Measurements from ENCODE around the gene PLA2G4E. TPM values are rescaled to one million over a fixed set of nuclear protein-coding genes. Genes with fewer than 3 reads are reported as not detected.

The PLA2G4E gene
- total RNA-seq, 1 donor from 2014 or later = not detected

DNA sequence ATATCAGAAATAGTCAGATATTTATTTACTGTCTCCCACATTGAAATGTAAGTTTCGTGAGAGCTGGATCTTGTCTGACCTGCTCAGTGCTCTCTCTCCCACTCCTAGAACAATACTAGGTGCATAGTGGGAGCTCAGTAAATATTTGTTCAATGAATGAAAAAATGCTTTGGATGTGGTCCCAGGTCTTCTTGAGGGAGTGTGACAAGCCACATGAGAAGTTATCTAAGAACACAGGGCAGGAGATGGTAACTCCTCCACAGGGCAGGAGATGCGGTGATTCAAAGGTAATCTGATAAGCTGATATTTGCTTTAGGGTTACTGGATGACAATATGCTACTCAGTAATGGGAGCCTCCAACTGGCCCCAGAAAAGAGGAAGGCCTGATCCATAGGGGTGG lies 25.8 kb upstream of the PLA2G4E start:
- H3K4me1 Mint-ChIP-seq = no peaks in the 10 kb centered on the region
- TF ChIP-seq, protein P1, sequence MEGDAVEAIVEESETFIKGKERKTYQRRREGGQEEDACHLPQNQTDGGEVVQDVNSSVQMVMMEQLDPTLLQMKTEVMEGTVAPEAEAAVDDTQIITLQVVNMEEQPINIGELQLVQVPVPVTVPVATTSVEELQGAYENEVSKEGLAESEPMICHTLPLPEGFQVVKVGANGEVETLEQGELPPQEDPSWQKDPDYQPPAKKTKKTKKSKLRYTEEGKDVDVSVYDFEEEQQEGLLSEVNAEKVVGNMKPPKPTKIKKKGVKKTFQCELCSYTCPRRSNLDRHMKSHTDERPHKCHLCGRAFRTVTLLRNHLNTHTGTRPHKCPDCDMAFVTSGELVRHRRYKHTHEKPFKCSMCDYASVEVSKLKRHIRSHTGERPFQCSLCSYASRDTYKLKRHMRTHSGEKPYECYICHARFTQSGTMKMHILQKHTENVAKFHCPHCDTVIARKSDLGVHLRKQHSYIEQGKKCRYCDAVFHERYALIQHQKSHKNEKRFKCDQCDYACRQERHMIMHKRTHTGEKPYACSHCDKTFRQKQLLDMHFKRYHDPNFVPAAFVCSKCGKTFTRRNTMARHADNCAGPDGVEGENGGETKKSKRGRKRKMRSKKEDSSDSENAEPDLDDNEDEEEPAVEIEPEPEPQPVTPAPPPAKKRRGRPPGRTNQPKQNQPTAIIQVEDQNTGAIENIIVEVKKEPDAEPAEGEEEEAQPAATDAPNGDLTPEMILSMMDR (IDR thresholded peaks at IDR 0.05) = no peak
- H3K4me3 Mint-ChIP-seq = no peak overlapping the region
- intact Hi-C loops (cut with micrococcal nuclease) = no loop called here
- H3K27ac Mint-ChIP-seq = no peak overlapping the region
- POLR2A ChIA-PET = no interaction called here
- H3K9me3 Mint-ChIP-seq = no peaks in the 10 kb centered on the region
- no peaks in the 10 kb centered on the region for H3K27me3 Mint-ChIP-seq
- CTCF ChIA-PET = no interaction called here
- DNase-seq (no peak), ATAC-seq (ENCODE audit: low read depth) (no peak)
- no peaks in the 10 kb centered on the region for H3K36me3 Mint-ChIP-seq (ENCODE audit: low read depth)

GRCh38 chr15:42045211-42045615 lies 24.4 kb upstream of the PLA2G4E start:
- Mint-ChIP-seq H3K9me3 (no peaks in the 10 kb centered on the region), H3K27ac (no peak overlapping the region), H3K4me1 (no peaks in the 10 kb centered on the region), H3K4me3 (no peak overlapping the region), H3K36me3 (ENCODE audit: low read depth) (no peaks in the 10 kb centered on the region), H3K27me3 (no peaks in the 10 kb centered on the region)
- ChIA-PET CTCF (no interaction called here), POLR2A (no interaction called here)
- ATAC-seq (ENCODE audit: low read depth) = no peak
- TF ChIP-seq, protein P1 (IDR thresholded peaks at IDR 0.05) = no peak
- DNase-seq = no peak
- intact Hi-C loops (cut with micrococcal nuclease) = no loop called here

GRCh38 chr15:42042602-42043400 lies 22.0 kb upstream of the PLA2G4E start:
- H3K4me1 Mint-ChIP-seq = no peaks in the 10 kb centered on the region
- no peak overlapping the region for H3K27ac Mint-ChIP-seq
- H3K4me3 Mint-ChIP-seq = no peak overlapping the region
- ChIA-PET POLR2A (no interaction called here), CTCF (no interaction called here)
- ATAC-seq (ENCODE audit: low read depth) = no peak
- TF ChIP-seq, protein P1 (IDR thresholded peaks at IDR 0.05) = no peak
- H3K9me3 Mint-ChIP-seq = no peaks in the 10 kb centered on the region
- intact Hi-C loops (cut with micrococcal nuclease) = no loop called here
- H3K27me3 Mint-ChIP-seq = no peaks in the 10 kb centered on the region
- no peaks in the 10 kb centered on the region for H3K36me3 Mint-ChIP-seq (ENCODE audit: low read depth)
- DNase-seq = no peak

DNA sequence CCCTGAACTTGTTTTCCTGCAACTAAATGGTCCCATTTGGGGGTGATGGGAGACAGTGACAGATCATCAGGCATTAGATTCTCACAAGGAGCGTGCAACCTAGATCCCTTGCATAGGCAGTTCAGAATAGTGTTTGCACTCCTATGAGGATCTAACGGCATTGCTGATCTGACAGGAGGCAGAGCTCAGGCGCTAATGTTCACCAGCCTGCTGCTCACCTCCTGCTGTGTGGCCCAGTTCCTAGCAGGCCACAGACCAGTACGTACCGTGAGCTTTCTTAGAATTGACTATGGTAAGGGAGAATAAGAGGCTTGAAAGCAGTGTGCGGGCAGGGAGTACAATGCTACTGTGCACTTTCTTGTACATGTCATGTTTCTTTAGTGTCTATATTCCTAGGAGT lies 17.6 kb upstream of the PLA2G4E start:
- Mint-ChIP-seq H3K4me1 (peaks cover 26% of the 10 kb centered on the region), H3K27ac (no peak overlapping the region), H3K4me3 (no peak overlapping the region), H3K27me3 (no peaks in the 10 kb centered on the region), H3K9me3 (no peaks in the 10 kb centered on the region), H3K36me3 (ENCODE audit: low read depth) (no peaks in the 10 kb centered on the region)
- intact Hi-C loops (cut with micrococcal nuclease) = no loop called here
- ATAC-seq (ENCODE audit: low read depth) (no peak), DNase-seq (no peak)
- POLR2A ChIA-PET = no interaction called here
- CTCF ChIA-PET = no interaction called here
- TF ChIP-seq, protein P1 (IDR thresholded peaks at IDR 0.05) = no peak

DNA sequence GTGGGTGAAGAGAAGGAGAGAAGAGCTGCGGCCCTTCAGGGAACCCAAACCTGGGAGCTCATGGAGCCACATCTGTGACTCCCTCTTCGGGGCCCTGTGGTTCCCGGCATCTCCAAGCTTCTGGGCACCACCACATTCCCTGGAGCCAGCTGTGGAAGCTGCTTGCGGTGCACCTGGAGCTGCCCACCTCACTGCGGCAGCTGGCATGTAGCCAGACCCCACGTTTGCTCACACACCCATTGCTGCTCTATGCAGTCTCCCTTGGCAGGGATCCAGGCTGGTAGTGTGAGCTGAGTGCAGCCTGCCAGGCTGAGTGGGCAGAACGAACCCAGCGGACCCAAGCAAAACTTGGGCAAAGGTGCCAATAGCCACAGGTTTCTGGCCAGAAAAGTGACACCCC lies 16.8 kb upstream of the PLA2G4E start:
- no peak overlapping the region for H3K27ac Mint-ChIP-seq
- peaks cover 33% of the 10 kb centered on the region for H3K4me1 Mint-ChIP-seq
- POLR2A ChIA-PET = interaction anchor here (0.7 kb wide), 1 partner anchor 38 kb away, joined by 4 read pairs; no protein-coding TSS in a partner anchor
- TF ChIP-seq, protein P1 (IDR thresholded peaks at IDR 0.05) = no peak
- H3K9me3 Mint-ChIP-seq = no peaks in the 10 kb centered on the region
- no peaks in the 10 kb centered on the region for H3K27me3 Mint-ChIP-seq
- intact Hi-C loops (cut with micrococcal nuclease) = no loop called here
- ATAC-seq (ENCODE audit: low read depth) (no peak), DNase-seq (no peak)
- no peak overlapping the region for H3K4me3 Mint-ChIP-seq
- H3K36me3 Mint-ChIP-seq (ENCODE audit: low read depth) = no peaks in the 10 kb centered on the region
- CTCF ChIA-PET = interaction anchor here (1.2 kb wide), 1 partner anchor 28 kb away, joined by 3 read pairs; no protein-coding TSS in a partner anchor
